Measurements from ENCODE around the gene PTS. TPM values are rescaled to one million over a fixed set of nuclear protein-coding genes. Genes with fewer than 3 reads are reported as not detected.

Gene PTS
- total and polyA plus RNA-seq, 8 donors: 7.0 to 41.5 (median 12.4) TPM

DNA sequence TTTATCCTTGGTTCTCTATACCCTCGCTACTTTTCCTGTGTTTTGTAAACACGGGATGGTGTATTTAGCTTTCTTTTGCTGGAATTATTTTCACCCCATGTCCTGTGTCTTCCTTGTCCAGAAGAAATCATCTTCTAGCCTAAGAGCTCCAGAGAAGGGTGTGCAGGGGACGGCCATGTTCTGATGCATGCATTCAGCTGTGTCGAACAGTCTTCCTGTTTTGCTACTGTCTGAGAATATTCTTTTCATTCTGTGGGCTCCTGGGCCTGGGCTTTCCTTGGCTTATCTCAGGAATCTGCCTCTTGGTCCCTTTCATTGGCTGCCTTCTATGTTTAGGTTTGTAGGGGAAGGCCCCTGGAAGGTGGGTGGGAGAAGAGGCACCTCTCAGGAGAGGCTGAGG lies 45.0 kb downstream of the PTS start:
- WGBS, 2 donors: 81 to 89% methylated on average over 4 of the region's 4 CpGs
- intact Hi-C loops (cut with DNase I): no loop called here
- ATAC-seq (no peak), DNase-seq (no peak), FAIRE-seq (no peak)
- H3K9me3 ChIP-seq: no peaks in the 10 kb centered on the region
- no peaks in the 10 kb centered on the region for H3K27me3 ChIP-seq
- H3K4me1 ChIP-seq: no peaks in the 10 kb centered on the region
- H3K4me3 ChIP-seq: peak overlapping the region in 1 of 4 donors; percentile 18
- peak overlapping the region in 1 of 4 donors; percentile 58 for H3K27ac ChIP-seq
- TF ChIP-seq, protein P1, sequence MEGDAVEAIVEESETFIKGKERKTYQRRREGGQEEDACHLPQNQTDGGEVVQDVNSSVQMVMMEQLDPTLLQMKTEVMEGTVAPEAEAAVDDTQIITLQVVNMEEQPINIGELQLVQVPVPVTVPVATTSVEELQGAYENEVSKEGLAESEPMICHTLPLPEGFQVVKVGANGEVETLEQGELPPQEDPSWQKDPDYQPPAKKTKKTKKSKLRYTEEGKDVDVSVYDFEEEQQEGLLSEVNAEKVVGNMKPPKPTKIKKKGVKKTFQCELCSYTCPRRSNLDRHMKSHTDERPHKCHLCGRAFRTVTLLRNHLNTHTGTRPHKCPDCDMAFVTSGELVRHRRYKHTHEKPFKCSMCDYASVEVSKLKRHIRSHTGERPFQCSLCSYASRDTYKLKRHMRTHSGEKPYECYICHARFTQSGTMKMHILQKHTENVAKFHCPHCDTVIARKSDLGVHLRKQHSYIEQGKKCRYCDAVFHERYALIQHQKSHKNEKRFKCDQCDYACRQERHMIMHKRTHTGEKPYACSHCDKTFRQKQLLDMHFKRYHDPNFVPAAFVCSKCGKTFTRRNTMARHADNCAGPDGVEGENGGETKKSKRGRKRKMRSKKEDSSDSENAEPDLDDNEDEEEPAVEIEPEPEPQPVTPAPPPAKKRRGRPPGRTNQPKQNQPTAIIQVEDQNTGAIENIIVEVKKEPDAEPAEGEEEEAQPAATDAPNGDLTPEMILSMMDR (IDR thresholded peaks at IDR 0.05): no peak
- H3K36me3 ChIP-seq: no peaks in the 10 kb centered on the region

DNA sequence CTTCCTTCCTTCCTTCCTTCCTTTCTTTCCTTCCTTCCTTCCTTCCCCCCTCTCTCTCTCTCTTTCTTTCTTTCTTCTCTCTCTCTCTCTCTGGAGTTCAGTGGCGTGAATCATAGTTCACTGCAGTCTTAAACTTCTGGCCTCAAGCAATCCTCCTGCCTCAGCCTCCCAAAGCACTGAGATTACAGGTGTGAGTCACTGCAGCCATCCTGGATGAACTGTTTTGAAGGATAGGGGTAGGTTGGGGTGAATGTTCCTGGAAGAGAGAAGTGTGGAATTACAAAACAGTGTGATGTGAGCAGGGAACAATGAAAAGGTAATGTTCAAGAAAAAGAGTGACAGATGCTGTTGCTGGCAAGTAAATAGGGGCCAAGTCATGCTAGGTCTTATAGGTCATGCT lies 46.8 kb downstream of the PTS start:
- TF ChIP-seq, protein P1 (IDR thresholded peaks at IDR 0.05): no peak
- Histone ChIP-seq H3K4me1 (no peaks in the 10 kb centered on the region), H3K27ac (no peak overlapping the region), H3K36me3 (no peaks in the 10 kb centered on the region), H3K27me3 (no peaks in the 10 kb centered on the region), H3K9me3 (no peaks in the 10 kb centered on the region), H3K4me3 (no peak overlapping the region)
- DNase-seq: no peak
- FAIRE-seq: no peak
- ATAC-seq: no peak
- intact Hi-C loops (cut with DNase I): no loop called here
- WGBS, 2 donors: 87 to 94% methylated on average over 1 of the region's 1 CpG

DNA sequence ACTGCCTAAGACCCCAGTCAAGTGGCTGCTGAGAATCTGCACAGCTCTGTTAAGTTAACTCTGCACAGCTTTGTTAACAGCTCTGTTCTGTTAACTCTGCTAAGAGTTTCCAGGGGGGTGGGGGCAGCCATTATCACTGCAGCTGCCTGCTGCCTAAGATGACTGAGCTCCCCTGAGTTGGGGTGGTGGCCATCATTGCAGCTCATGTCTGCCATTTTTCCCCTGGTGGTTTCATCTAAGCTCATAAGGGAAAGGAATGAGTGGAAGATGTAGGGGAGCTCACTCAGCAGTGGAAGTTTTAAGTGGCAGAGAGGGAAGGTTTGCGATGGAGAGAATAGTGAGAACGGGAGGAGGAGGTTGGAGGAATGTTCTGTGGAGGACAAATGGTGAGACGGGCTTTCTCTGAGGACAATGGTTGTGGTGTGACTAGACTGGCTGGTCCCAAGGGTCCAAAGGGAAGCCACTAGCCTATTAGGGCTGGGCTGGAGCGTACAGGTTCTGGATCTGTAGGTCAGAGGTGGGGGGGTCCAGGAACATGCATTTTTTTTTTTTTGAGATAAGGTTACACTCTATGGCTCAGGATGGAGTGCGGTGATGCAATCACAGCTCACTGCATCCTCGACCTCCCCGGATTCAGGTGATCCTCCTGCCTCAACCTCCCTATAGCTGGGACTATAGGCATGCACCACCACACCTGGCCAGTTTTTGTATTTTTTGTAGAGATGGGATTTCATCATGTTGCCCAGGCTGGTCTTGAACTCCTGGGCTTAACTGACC lies 48.0 kb downstream of the PTS start:
- FAIRE-seq: no peak
- Histone ChIP-seq H3K9me3 (no peaks in the 10 kb centered on the region), H3K4me1 (no peaks in the 10 kb centered on the region), H3K27me3 (no peaks in the 10 kb centered on the region), H3K36me3 (no peaks in the 10 kb centered on the region), H3K4me3 (no peak overlapping the region), H3K27ac (no peak overlapping the region)
- no peak for ATAC-seq
- no peak for DNase-seq
- intact Hi-C loops (cut with DNase I): no loop called here
- 82 to 87% methylated on average over 7 of the region's 7 CpGs for WGBS, 2 donors
- TF ChIP-seq, protein P1 (IDR thresholded peaks at IDR 0.05): no peak

DNA sequence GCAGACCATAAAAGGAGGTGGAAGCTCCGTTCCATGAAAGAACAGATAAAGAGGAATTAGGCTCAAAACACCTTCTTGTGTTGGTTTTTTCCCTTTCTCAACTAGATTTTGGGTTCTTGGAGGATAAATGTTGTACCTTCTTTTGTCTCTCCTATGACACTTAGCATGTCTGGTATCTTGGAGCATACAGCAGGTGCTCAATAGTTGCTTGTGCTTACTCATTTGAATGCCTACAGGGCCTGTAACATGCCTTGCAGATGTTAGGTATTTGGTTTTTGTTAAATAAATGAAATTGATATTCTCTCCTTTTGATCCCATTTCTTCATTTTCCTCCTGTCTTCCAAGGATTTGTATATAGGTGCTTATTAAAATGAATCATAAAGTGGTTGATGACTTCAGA lies 50.8 kb downstream of the PTS start:
- Histone ChIP-seq H3K27ac (no peak overlapping the region), H3K36me3 (no peaks in the 10 kb centered on the region), H3K4me3 (no peak overlapping the region), H3K9me3 (no peaks in the 10 kb centered on the region), H3K27me3 (no peaks in the 10 kb centered on the region), H3K4me1 (no peaks in the 10 kb centered on the region)
- 52 to 77% methylated on average over 1 of the region's 1 CpG for WGBS, 2 donors
- intact Hi-C loops (cut with DNase I): no loop called here
- no peak for FAIRE-seq
- ATAC-seq: no peak
- TF ChIP-seq, protein P1 (IDR thresholded peaks at IDR 0.05): no peak
- no peak for DNase-seq

DNA sequence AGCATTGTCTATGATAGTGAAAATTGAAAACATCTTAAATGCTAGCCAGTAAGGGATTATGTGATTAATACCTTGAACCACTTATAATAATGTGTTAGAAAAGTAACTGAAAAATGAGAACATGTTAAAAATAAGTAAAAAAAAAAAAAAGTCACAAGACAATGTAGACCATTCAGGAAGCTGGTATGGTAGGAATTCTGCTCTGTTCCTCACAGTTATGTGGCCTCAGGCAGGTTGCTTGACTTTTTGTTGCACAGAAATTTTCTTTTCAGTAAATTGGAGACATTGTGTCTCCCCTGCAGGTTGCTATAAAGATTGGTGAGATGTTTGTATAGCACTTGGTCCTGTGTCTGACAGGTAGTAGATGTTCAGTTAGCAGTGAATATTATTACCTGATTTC lies 51.7 kb downstream of the PTS start:
- FAIRE-seq: no peak
- H3K27me3 ChIP-seq: no peaks in the 10 kb centered on the region
- ATAC-seq: no peak
- H3K27ac ChIP-seq: no peak overlapping the region
- no peak overlapping the region for H3K4me3 ChIP-seq
- no peak for DNase-seq
- H3K36me3 ChIP-seq: no peaks in the 10 kb centered on the region
- H3K4me1 ChIP-seq: no peaks in the 10 kb centered on the region
- no peaks in the 10 kb centered on the region for H3K9me3 ChIP-seq
- TF ChIP-seq, protein P1 (IDR thresholded peaks at IDR 0.05): no peak
- intact Hi-C loops (cut with DNase I): no loop called here

Data from pancreas (tissue), 10 donors.